GM12801 (cell line): ENCODE results near the gene WNT7A.

Experiments
- TF ChIP-seq, protein P1 (sequence below): IDR thresholded peaks from one replicate; pipeline ENCODE4 v1.5.1; 2011; ENCODE audit warnings: control low read depth; ENCODE audit not compliant: insufficient read length; ENCODE audit errors: extremely low read depth

Gene WNT7A

GRCh38 chr3:13879946-13880810 lies at the start of gene WNT7A:
WNT7A (minus strand) TSS chr3:13880071; CDS start chr3:13879816, 255 bp downstream.
- TF ChIP-seq, protein P1, sequence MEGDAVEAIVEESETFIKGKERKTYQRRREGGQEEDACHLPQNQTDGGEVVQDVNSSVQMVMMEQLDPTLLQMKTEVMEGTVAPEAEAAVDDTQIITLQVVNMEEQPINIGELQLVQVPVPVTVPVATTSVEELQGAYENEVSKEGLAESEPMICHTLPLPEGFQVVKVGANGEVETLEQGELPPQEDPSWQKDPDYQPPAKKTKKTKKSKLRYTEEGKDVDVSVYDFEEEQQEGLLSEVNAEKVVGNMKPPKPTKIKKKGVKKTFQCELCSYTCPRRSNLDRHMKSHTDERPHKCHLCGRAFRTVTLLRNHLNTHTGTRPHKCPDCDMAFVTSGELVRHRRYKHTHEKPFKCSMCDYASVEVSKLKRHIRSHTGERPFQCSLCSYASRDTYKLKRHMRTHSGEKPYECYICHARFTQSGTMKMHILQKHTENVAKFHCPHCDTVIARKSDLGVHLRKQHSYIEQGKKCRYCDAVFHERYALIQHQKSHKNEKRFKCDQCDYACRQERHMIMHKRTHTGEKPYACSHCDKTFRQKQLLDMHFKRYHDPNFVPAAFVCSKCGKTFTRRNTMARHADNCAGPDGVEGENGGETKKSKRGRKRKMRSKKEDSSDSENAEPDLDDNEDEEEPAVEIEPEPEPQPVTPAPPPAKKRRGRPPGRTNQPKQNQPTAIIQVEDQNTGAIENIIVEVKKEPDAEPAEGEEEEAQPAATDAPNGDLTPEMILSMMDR = no peak

DNA sequence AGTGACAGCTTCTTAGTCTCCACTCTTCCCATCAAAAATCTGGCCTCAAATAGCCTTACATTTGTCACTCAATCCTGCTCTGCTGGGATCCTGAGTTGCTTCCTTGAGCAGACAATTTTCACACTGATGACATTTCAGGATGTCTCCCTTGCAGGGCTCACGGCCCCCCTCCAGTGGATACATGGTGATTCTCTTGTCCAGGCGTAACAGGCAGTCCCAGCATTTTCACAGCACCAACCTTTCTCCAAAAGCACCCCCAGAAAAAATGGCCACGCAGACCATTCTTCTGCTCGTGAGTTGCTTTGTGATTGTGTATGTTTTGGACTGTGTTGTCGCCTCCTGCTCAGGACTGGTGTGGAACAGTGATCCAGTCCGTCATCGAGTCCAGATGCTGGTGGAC lies 47.4 kb upstream of the WNT7A start:
- TF ChIP-seq, protein P1 = no peak

DNA sequence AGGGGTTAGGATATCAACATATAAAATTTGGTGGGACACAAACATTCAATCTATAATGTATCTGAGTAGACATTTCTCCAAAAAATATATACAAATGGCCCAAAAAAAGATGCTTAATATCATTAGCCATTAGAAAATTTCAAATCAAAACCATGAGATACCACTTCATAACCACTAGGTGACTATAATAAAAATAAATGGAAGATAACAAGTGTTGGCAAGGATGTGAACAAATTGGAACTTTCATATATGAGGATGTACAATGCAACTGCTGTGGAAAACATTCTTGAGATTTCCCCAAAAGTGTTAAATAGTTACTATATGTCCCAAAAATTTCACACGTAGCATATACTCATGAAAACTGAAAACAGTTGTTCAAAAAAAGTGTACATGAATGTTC lies 36.5 kb upstream of the WNT7A start:
- TF ChIP-seq, protein P1 = no peak

- TF ChIP-seq, protein P1 = no peak
Measured at GRCh38 chr3:13902648-13903238, 22.9 kb upstream of the WNT7A start.

DNA sequence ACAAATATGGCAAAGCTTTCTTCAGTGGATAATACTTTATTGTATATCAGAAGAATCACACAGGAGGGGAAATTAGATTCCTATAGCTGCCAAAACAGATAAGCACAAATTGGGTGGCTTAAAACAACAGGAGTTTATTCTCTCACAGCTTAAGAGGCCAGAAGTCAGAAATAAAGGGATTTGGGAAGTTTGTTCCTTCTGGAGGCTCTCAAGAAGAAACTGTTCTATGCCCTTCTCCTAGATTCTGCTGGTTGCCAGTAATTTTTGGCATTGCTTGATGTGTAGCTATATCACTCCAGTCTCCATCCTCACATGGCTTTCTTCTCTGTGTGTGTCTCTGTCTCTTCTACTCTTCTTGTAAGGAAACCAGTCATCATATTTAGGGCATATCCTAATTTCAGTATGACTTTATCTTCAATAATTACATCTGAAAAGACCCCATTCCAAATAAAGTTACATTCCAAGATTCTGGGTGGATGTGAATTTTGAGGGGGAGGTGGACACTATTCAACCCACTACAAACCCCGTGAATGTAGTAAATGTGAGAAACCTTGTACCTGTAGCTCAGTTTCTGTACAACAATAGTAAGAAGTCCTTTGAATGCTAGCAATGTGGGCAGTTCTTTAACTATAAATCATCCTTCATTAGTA lies 22.2 kb upstream of the WNT7A start:
- TF ChIP-seq, protein P1 = no peak

- TF ChIP-seq, protein P1 = no peak
Measured at GRCh38 chr3:13898346-13898745, 18.5 kb upstream of the WNT7A start.

DNA sequence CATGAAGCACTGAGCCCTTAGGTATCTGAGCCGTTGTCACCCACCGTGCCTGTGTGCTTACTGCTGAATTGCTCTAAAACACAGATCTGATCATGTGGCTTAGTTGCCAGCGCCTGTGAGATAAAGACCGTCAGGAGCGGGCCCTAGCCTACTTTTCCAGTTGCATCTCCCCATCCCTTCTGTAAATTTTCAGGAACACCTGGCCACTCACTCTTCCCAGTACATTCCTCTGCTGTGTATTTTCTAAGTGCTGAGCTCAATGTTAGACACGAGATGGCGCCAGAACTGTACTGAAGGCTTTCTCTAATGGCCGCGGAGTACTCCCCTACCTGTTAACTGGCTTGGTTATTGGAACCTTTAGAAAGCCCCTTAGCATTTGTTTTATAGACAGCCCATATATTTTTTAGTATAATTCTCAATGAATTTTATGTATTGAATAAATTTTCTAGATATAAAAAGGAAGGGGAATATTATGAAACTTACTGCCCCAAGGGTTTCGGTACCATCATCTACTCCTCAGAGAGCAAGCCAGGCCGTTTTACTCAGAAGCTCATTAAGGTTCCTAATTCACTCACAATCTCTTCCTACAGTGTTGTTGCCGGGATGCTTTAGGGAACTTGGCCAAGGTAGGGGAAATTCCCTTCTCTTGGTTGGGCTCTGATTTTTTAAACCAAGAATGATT lies 16.7 kb upstream of the WNT7A start:
- TF ChIP-seq, protein P1 = no peak
